Fibroblast of villous mesenchyme (primary cell): ENCODE results near the gene RFNG. TPM values are rescaled to one million over a fixed set of nuclear protein-coding genes. Genes with fewer than 3 reads are reported as not detected.

Experiments
- DNase-seq: peaks from one replicate; pipeline ENCODE4 v3.0.0-alpha.2; 2010; ENCODE audit warnings: low read depth
- H3K4me3 ChIP-seq: 2 replicates; pipeline ENCODE4 v1.5.1; 2011; ENCODE audit warnings: low read depth, mild to moderate bottlenecking, low read length
- CTCF ChIP-seq: IDR thresholded peaks from 2 replicates; pipeline ENCODE4 v1.5.1; 2012; ENCODE audit warnings: low read depth, mild to moderate bottlenecking, low read length; ENCODE audit not compliant: insufficient read depth
- total RNA-seq: library from RNA; depleted of rRNA; stranded (reverse); fragments of >200 nt; gene quantifications from 2 replicates; pipeline ENCODE4 v1.2.3, GENCODE V29; 2012

The RFNG gene
- total RNA-seq: 39.6 and 47.5 TPM in 2 replicates

GRCh38 chr17:82051776-82052637 is at the start of gene RFNG, which contains the start of gene GPS1:
RFNG (minus strand) TSS chr17:82051811; CDS start chr17:82051766, 45 bp downstream.
GPS1 (plus strand) TSS chr17:82051898; CDS start chr17:82051932, 34 bp downstream.
- no peak for TF ChIP-seq CTCF
- peak; percentile 55 for DNase-seq
- H3K4me3 ChIP-seq: peak within 1 kb of the TSS; percentile 68

GRCh38 chr17:82101301-82101715 is 49.7 kb upstream of the RFNG start:
- TF ChIP-seq CTCF: no peak

GRCh38 chr17:82100502-82101298 is 49.1 kb upstream of the RFNG start:
- DNase-seq: no peak
- TF ChIP-seq CTCF: no peak
- no peak overlapping the region for H3K4me3 ChIP-seq

More at GRCh38 chr17:82101301-82101715, 49.7 kb upstream of the RFNG start:
- no peak overlapping the region for H3K4me3 ChIP-seq
- DNase-seq: no peak

GRCh38 chr17:82098939-82099763 is 47.5 kb upstream of the RFNG start:
- TF ChIP-seq CTCF: no peak
- no peak for DNase-seq

GRCh38 chr17:82098169-82098938 is 46.7 kb upstream of the RFNG start, which contains the start of gene FASN:
FASN (minus strand) TSS chr17:82098236; CDS start chr17:82096445, 1,791 bp downstream.
- peak; percentile 29 for TF ChIP-seq CTCF
- peak; percentile 96 for DNase-seq
- H3K4me3 ChIP-seq: peak within 1 kb of the TSS; percentile 72

More at GRCh38 chr17:82098939-82099763, 47.5 kb upstream of the RFNG start:
- peak overlapping the region; percentile 55 for H3K4me3 ChIP-seq
